HG03558 (cell line): Measurements from ENCODE around the gene OR5T3.
"Not testable (repeated sequence)": the region's sequence is repeated elsewhere in the genome, so short reads cannot be mapped to it uniquely, and the experiment has no call there.

Source experiments
- ATAC-seq: cut with Tn5 transposase; IDR thresholded peaks from one replicate; pipeline ENCODE4 v1.9.1; 2021; ENCODE audit warnings: moderate number of reproducible peaks; ENCODE audit not compliant: unreplicated experiment; ENCODE audit errors: extremely low read depth

Gene OR5T3

DNA sequence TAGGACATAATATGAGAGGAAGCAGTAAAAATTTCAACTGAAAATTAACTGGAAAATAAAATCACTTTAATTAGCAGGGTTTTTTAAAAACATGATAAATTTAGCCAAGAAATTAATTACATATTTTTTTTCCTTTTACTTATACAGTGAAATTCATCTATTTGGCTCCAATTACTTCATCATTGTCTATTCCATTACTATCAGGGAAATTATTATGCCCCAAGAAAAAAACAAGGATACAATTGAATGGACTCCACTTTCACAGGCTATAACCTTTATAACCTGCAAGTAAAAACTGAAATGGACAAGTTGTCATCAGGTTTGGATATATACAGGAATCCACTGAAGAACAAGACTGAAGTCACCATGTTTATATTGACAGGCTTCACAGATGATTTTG lies at the start of gene OR5T3:
TSS of gene OR5T3 (plus strand) at position 301 of the 400 bp plus-strand sequence. CDS start at position 301, 0 bp downstream.
- no peak for ATAC-seq

DNA sequence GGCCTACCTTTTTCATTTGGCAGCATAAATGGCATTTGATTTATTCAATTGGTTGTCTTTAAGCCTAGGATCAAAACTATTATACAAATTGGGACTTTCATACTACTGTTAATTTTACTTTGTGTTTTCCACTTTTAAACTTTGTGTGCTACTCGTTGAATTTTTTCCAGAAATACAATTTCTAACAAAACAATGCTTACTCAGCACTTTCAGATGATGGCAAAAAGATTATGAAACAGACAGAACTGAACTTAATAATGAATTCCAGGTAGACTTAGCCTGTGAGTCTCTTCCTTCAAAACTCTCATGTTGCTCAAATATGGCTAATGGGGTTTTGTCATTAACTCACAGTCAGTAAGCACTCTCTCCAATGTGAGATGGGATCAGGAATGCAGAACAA lies 44.3 kb upstream of the OR5T3 start:
- no peak for ATAC-seq

DNA sequence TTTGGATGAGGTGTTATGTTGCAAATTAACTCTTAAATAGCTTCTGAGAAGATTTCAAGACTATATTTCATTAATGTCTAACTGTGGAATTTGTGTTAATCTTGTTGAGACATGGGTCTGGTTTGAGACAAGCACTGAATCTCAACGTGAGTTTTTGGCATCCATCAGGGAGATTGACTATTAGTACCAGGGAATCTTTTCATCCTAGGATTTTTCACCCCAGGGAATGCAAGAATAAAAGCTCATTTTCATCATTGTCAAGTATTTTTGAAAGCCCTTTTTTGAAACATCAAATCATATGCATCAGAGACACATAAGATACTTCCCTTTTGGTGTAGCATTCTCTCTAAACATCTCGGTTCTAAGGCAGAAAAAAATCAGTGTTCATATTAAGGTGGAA lies 37.5 kb upstream of the OR5T3 start:
- no peak for ATAC-seq

DNA sequence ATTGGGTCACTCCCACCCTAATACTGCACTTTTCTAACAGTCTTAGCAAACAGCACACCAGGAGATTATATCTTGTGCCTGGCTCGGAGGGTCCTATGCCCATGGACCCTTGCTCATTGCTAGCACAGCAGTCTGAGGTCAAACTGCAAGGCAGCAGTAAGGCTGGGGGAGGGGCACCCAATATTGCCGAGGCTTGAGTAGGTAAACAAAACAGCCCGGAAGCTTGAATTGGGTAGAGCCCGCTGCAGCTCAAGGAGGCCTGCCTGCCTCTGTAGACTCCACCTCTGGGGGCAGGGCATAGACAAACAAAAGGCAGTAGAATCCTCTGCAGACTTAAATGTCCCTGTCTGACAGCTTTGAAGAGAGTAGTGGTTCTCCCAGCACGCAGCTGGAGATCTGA lies 32.3 kb upstream of the OR5T3 start:
- not testable (repeated sequence) for ATAC-seq

DNA sequence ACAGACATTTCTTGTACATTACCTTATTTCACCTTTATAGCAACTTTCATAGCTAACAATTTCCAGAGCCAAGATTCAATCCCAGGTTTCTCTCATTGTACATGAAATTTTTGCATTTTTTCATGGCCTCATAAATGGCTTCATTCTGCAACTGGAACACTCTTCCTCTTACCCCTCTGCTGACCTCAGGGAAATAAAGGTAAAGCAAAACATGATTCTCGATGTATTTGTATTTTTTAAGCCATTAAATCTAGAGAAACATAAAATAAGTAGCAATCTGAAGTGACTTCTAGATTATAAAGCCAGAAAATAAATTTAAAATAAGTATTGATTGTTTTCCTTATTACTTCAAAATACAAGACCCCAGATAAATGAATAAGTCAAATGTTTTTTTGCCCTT lies 17.9 kb upstream of the OR5T3 start, which contains the start of gene OR5T2:
TSS of gene OR5T2 (minus strand) at position 101 of the 400 bp plus-strand sequence. CDS start 1,193 bp downstream, outside the sequence.
- no peak for ATAC-seq

DNA sequence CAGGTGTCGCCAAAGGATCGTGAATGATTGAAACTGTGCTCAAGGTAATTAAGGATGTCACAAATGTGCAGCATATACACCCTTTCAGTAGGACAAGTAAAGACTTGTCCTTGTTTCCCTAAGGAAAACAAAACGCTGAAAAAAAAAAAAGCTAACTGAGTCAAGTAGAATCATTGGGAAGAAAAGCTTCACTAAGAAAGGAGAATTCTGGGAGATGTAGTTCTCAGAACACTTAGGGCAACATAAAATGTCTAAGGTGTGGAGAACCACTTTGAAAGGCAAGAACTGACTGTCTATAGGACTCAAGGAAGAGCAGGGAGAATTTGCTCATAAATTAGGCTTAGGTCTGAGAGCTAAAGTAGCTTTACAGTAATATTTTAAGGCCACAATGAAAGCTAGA lies 19.0 kb downstream of the OR5T3 start:
- no peak for ATAC-seq

DNA sequence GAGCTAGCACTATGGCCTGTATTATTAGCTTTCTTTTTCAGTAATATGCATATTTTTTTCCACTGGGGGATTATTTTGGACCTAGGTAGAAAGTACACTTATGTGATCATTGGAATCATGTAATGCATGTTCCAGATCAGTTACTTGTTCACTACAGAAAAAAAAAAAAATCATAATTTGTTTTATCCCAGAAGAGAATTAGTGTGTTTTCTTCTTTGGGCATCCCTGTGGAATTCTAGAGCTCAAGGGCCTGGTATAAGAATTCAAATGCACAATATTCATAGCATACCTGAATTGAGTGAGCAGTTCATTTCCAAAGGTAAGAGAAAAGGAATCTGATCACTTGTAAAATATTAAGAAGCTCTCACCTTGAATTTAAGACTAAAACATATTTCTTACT lies 21.8 kb downstream of the OR5T3 start, which contains the start of gene OR5T1:
TSS of gene OR5T1 (plus strand) at position 301 of the 400 bp plus-strand sequence. CDS start 1,485 bp downstream, outside the sequence.
- no peak for ATAC-seq

DNA sequence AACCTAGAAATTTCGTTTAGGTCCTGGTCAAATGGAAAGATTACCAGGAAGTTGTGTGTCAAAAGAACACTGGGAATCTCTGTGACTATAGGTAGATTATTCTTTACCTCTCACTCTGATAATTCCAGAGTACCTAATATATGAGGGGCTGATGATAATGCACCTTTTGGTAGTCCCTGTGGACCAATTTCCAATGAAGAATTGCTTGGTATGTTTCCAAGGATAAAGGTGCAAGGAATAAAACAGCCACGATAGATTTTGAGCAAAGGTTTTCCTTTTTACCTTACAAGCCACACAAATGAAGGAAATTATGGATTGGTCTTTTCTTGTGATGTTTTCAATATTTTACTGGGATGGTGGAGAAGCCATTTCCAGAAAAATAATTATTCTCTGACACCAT lies 40.1 kb downstream of the OR5T3 start, which contains the start of gene OR8H1:
TSS of gene OR8H1 (minus strand) at position 101 of the 400 bp plus-strand sequence. CDS start 1,192 bp downstream, outside the sequence.
- ATAC-seq = no peak

DNA sequence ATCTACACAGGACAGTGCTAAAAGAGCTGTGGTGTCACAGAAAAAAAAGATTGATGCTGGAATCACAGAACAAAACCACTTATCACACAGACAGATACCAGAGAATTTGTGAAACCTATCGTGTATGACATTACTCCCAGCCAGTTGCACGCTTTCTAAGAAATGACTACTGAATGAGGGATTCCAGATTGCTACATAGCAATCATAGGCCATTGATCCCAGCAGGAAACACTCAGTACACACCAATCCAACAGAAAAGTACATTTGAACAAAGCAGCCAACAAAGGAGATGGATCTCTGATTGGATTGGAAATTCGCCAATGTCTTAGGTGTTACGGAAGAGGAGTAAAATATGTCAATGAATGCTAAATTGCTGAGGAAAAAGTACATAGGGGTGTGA lies 44.8 kb downstream of the OR5T3 start:
- no peak for ATAC-seq
